SK-N-SH (cell line): ENCODE data around the gene MBD3L5. TPM values are rescaled to one million over a fixed set of nuclear protein-coding genes. Genes with fewer than 3 reads are reported as not detected.

Source experiments
- USF1 ChIP-seq: IDR thresholded peaks from 2 replicates; pipeline ENCODE4 v1.4.0; 2012; ENCODE audit warnings: low read depth, borderline replicate concordance
- polyA plus RNA-seq, 3 experiments: library from polyadenylated mRNA; depleted of rRNA; stranded (reverse); fragments of >200 nt; gene quantifications; 2 replicates each; pipeline ENCODE4 v1.2.3, GENCODE V29; 2012

The MBD3L5 gene
- polyA plus RNA-seq, 1 of the 3 experiments (the other 2 are of a cell fraction): not detected

GRCh38 chr19:7078008-7078407 lies 47.6 kb downstream of the MBD3L5 start (continued):
- no peak for TF ChIP-seq USF1

Other genes with a start within 250 kb of the MBD3L5 start
- gene ADGRE1, start 143.0 kb upstream of the MBD3L5 start, polyA plus RNA-seq (2012; rRNA removed): 8.9 and 11.2 TPM in 2 replicates
- gene MBD3L2B, start 9.1 kb upstream of the MBD3L5 start, polyA plus RNA-seq (2012; rRNA removed): not detected in 2 replicates
- gene MBD3L4, start 9.6 kb downstream of the MBD3L5 start, polyA plus RNA-seq (2012; rRNA removed): not detected in 2 replicates
- gene MBD3L2, start 18.7 kb downstream of the MBD3L5 start, polyA plus RNA-seq (2012; rRNA removed): 0.10 and 0.12 TPM in 2 replicates
- gene MBD3L3, start 28.1 kb downstream of the MBD3L5 start, polyA plus RNA-seq (2012; rRNA removed): 0.07 TPM in 1 of 2 replicates, not detected in the other
- 2.3 and 2.8 TPM in 2 replicates for gene ZNF557, start 39.1 kb downstream of the MBD3L5 start, polyA plus RNA-seq (2012; rRNA removed)